Lower lobe of right lung (tissue), 2 donors: ENCODE results near the gene CCND1. TPM values are rescaled to one million over a fixed set of nuclear protein-coding genes. Genes with fewer than 3 reads are reported as not detected.

Source experiments
- ATAC-seq, 2 donors: fragments of 200-7000 bp; cut with Tn5 transposase; one replicate each; pipeline ENCODE4 v1.9.1; 2020 to 2022; ENCODE audit warnings: mild to moderate bottlenecking in 2 of 2, moderate library complexity in 2 of 2
- DNase-seq: peaks from one replicate; pipeline ENCODE4 v3.0.0-alpha.2; 2020
- H3K27ac ChIP-seq: fragments of 200-600 bp; one replicate; pipeline ENCODE4 v1.8.0; 2022
- H3K27me3 ChIP-seq: fragments of 200-600 bp; one replicate; pipeline ENCODE4 v1.8.0; 2022; ENCODE audit warnings: low read depth
- H3K36me3 ChIP-seq: fragments of 200-600 bp; one replicate; pipeline ENCODE4 v1.8.0; 2022; ENCODE audit warnings: mild to moderate bottlenecking
- H3K4me1 ChIP-seq: fragments of 200-600 bp; one replicate; pipeline ENCODE4 v1.8.0; 2022
- H3K4me3 ChIP-seq: fragments of 200-600 bp; one replicate; pipeline ENCODE4 v1.8.0; 2022; ENCODE audit warnings: mild to moderate bottlenecking
- H3K9me3 ChIP-seq: fragments of 200-600 bp; one replicate; pipeline ENCODE4 v1.8.0; 2022
- intact Hi-C: fragments of 100-400 bp; cut with DNase I; formaldehyde crosslinking; loops from one replicate; pipeline ENCODE4 v1.11.0; 2022
- total RNA-seq: library from RNA; stranded (reverse); fragmentation: NEBNext Ultra II Directional; extraction: Animal tissue kit (Norgen Biotek cat#: 25700); gene quantifications from one replicate; pipeline ENCODE4 v1.2.1, GENCODE V29; 2021
- TF ChIP-seq, protein P1 (sequence below): fragments of 200-600 bp; IDR thresholded peaks from one replicate; pipeline ENCODE4 v1.8.0; 2022; ENCODE audit warnings: antibody characterized with exemption, mild to moderate bottlenecking
- donor health status: DM: no; HTN: yes; CAD: no; lungs with severe emphysema.

CCND1 gene
- total RNA-seq, 1 donor from 2014 or later, result 202 TPM

DNA sequence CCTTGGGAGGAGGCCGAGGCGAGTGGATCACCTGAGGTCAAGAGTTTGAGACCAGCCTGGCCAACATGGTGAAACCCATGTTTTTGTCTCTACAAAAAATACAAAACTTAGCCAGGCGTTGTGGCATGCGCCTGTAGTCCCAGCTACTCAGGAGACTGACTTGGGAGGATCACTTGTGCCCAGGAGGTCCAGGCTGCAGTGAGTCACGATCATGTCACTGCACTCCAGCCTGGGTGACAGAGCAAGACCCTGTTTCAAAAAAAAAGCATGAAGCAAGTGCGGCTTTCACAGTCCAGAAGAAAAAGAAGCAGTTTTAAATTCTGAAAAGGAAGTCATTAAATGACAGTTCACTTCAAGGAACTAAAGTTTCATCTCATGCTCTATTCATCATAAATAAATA is 41.3 kb downstream of the CCND1 start:
- ATAC-seq, result no peak
- Histone ChIP-seq H3K36me3 (no peaks in the 10 kb centered on the region), H3K27ac (no peak overlapping the region), H3K4me1 (peaks cover 6% of the 10 kb centered on the region), H3K27me3 (peaks cover 19% of the 10 kb centered on the region), H3K4me3 (no peak overlapping the region), H3K9me3 (no peaks in the 10 kb centered on the region)
- TF ChIP-seq, protein P1, sequence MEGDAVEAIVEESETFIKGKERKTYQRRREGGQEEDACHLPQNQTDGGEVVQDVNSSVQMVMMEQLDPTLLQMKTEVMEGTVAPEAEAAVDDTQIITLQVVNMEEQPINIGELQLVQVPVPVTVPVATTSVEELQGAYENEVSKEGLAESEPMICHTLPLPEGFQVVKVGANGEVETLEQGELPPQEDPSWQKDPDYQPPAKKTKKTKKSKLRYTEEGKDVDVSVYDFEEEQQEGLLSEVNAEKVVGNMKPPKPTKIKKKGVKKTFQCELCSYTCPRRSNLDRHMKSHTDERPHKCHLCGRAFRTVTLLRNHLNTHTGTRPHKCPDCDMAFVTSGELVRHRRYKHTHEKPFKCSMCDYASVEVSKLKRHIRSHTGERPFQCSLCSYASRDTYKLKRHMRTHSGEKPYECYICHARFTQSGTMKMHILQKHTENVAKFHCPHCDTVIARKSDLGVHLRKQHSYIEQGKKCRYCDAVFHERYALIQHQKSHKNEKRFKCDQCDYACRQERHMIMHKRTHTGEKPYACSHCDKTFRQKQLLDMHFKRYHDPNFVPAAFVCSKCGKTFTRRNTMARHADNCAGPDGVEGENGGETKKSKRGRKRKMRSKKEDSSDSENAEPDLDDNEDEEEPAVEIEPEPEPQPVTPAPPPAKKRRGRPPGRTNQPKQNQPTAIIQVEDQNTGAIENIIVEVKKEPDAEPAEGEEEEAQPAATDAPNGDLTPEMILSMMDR, result no peak
- DNase-seq, result no peak
- intact Hi-C loops, result loop anchor here (10.0 kb wide), 1 partner anchor 203 kb away; no protein-coding TSS in a partner anchor

DNA sequence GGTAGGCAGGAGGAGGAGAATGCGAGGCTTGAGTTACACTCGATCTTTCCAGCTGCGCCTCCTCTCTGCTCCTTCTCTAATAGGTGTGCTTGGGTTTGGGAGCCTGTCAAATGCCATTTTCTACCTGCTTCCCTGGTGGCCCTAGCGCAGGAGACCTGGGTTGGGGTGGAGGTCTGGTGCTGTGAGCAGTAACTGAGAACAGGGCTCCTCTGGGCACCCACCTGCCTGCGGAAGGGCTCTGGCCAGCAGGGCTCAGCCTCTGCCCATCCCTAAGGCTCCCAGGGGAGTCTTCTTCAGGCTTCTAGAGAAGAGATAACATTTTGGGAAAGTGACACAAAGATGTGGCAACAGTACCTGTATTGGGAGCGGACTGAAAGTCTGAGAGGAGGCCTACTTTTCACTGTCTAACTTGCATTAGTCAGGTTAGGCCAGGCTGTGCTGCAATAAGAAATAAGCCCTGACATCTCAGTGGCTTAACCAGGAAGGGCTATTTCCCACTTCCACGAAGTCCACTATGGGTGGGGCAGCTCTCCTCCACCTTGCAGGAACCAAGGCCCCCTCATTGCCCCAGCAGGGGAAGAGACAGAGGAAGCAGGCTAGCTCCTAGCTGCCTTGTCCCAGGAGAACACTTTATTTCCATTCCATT is 41.8 kb downstream of the CCND1 start:
- no peak for ATAC-seq
- no peak overlapping the region for H3K4me3 ChIP-seq
- H3K4me1 ChIP-seq, result peaks cover 6% of the 10 kb centered on the region
- DNase-seq, result no peak
- H3K27ac ChIP-seq, result no peak overlapping the region
- TF ChIP-seq, protein P1, result no peak
- H3K27me3 ChIP-seq, result peaks cover 20% of the 10 kb centered on the region
- H3K9me3 ChIP-seq, result no peaks in the 10 kb centered on the region
- intact Hi-C loops, result loop anchor here (10.0 kb wide), 1 partner anchor 202 kb away; no protein-coding TSS in a partner anchor
- no peaks in the 10 kb centered on the region for H3K36me3 ChIP-seq

DNA sequence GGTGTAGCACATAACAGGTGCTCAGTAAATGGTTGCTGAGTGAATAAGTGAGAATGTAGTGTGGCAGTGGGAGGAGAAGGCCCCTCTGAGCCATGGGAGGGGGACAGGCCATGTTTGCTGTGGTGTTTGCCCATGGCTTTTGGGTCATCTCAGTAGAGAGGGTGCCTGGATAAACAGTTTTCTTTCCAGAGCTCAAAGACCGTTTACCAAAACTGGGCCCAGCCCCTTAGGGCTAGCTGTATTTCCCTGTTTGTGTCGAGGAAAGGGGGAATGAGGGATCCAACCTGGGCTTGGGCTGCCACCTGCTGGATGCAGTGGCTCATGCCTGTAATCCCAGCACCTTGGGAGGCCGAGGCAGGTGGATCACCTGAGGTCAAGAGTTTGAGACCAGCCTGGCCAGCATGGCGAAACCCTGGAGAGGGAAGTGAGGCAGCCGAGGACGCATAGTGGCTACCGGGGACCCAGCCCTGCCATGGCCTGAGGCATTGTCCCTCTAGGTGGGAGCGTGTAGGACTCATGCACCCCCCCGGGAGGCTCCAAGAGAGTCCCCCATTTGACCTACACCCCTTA is 42.9 kb downstream of the CCND1 start:
- Histone ChIP-seq H3K27ac (no peak overlapping the region), H3K4me3 (no peak overlapping the region), H3K36me3 (no peaks in the 10 kb centered on the region), H3K27me3 (peaks cover 20% of the 10 kb centered on the region), H3K4me1 (peaks cover 6% of the 10 kb centered on the region), H3K9me3 (no peaks in the 10 kb centered on the region)
- intact Hi-C loops, result loop anchor here (10.0 kb wide), 1 partner anchor 201 kb away; no protein-coding TSS in a partner anchor
- peak; percentile 35 to 57 for ATAC-seq
- DNase-seq, result no peak
- TF ChIP-seq, protein P1, result peak; percentile 38

DNA sequence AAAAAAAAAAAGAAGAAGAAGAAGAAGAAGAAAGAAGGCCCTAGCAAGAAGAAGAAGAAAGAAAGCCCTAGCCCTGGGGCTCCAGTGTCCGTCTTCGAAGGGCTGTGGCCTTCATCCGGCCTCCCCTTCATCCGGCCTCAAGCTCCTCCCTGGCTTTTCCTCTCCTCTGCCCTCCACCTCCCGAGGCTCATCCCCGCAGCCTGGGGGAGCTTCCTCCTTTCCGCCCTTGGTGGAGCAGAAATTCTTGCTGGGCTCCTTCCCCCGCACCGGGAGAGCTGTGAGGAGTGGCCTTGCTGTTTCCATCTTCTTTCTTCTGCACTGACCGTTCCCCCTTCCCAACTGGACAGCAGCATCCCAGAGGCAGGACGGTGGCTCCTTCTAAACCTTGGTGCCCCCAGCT is 43.7 kb downstream of the CCND1 start:
- Histone ChIP-seq H3K36me3 (no peaks in the 10 kb centered on the region), H3K9me3 (no peaks in the 10 kb centered on the region), H3K4me1 (peaks cover 6% of the 10 kb centered on the region), H3K27ac (no peak overlapping the region), H3K27me3 (peaks cover 20% of the 10 kb centered on the region), H3K4me3 (no peak overlapping the region)
- TF ChIP-seq, protein P1, result no peak
- intact Hi-C loops, result loop anchor here (10.0 kb wide), 1 partner anchor 200 kb away; no protein-coding TSS in a partner anchor
- no peak for DNase-seq
- no peak for ATAC-seq

DNA sequence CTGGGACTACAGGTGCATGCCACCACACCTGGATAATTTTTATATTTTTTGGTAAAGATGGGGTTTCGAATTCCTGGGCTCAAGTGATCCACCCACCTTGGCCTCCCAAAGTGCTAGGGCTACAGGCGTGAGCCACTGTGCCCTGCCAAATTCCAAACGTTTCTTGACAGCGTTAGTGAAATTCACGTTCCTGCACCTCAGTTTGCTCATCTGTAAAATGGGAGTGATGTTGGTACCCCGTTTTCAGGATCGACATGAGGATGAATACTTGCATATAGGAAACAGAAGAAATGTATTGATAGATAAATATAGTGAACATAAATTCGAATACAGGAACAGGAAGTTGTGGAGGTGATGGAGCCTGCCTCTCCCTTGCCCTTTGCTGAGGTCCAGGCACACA is 44.4 kb downstream of the CCND1 start:
- DNase-seq (no peak), ATAC-seq (no peak)
- no peaks in the 10 kb centered on the region for H3K36me3 ChIP-seq
- H3K4me1 ChIP-seq, result peaks cover 6% of the 10 kb centered on the region
- H3K4me3 ChIP-seq, result no peak overlapping the region
- intact Hi-C loops, result loop anchor here (10.0 kb wide), 1 partner anchor 199 kb away; no protein-coding TSS in a partner anchor
- TF ChIP-seq, protein P1, result no peak
- no peaks in the 10 kb centered on the region for H3K9me3 ChIP-seq
- no peak overlapping the region for H3K27ac ChIP-seq
- H3K27me3 ChIP-seq, result peaks cover 20% of the 10 kb centered on the region
